ENCODE results near the gene CARD10. TPM values are rescaled to one million over a fixed set of nuclear protein-coding genes. Genes with fewer than 3 reads are reported as not detected.
A peak's percentile ranks its signal among the peaks of the same experiment; 100 is the strongest.

CARD10 gene
- total and polyA plus RNA-seq, 4 donors: 7.8 to 14.0 (median 8.4) TPM

DNA sequence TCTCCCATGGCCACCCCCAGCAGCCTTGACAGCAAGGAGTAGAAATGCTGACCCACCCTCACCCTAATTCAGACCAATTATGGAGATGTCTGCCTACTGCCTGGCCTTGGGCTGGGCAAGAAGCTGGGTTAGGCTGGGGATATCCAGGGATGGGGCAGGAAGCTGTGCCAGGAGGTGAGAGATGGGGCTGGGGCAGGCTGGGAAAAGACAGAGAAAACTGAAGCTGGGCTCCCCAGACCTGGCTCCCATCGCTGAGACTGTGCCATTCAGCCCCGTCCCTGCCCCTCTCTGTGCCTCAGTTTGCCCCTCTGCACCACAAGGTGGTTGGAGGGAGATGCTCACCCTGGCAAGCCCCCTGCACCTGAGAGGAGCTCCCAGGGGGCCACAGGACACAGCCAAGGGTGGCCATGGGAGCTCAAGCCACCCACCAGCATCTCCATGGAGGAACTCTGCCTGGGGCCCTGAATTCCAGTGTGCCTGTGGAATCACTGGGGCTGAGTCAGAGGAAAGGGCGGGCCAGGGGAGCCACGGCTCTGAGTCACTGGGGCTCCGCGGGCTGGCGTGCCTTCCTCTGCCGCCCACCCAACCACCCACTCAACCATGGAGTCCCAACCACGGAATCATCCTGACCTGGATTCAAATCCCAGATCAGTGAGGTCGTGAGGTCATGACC lies 6.0 kb upstream of the CARD10 start:
- Histone ChIP-seq H3K9me3 (ENCODE audit: control insufficient read depth in 4 of 4, low read length in 3 of 4) (no peaks in the 10 kb centered on the region), H3K27ac (ENCODE audit: low read depth in 1 of 2, low read length in 2 of 2) (no peak overlapping the region), H3K27me3 (ENCODE audit: control insufficient read depth in 4 of 4, insufficient read depth in 4 of 4, low read length in 3 of 4) (no peaks in the 10 kb centered on the region), H3K36me3 (ENCODE audit: control insufficient read depth in 4 of 4, insufficient read depth in 3 of 4, low read depth in 1 of 4, low read length in 3 of 4) (no peaks in the 10 kb centered on the region), H3K4me3 (ENCODE audit: low read depth in 1 of 3, low read length in 3 of 3) (no peak overlapping the region), H3K4me1 (ENCODE audit: control insufficient read depth in 4 of 4, insufficient read depth in 4 of 4, low read length in 3 of 4) (no peaks in the 10 kb centered on the region), H3K9ac (ENCODE audit: low read depth in 1 of 2, low read length in 2 of 2) (no peak overlapping the region)
- 74% methylated on average over 10 of the region's 10 CpGs for WGBS
- no peak for DNase-seq (ENCODE audit: low spot score)
- TF ChIP-seq RAD21 (IDR thresholded peaks at IDR 0.05) (no peak), YY1 (IDR thresholded peaks at IDR 0.05) (no peak), JUND (IDR thresholded peaks at IDR 0.05) (no peak), FOXA1 (IDR thresholded peaks at IDR 0.05) (no peak), RXRA (IDR thresholded peaks at IDR 0.05) (no peak), HNF4G (IDR thresholded peaks at IDR 0.05) (no peak)
- TF ChIP-seq, protein P1, sequence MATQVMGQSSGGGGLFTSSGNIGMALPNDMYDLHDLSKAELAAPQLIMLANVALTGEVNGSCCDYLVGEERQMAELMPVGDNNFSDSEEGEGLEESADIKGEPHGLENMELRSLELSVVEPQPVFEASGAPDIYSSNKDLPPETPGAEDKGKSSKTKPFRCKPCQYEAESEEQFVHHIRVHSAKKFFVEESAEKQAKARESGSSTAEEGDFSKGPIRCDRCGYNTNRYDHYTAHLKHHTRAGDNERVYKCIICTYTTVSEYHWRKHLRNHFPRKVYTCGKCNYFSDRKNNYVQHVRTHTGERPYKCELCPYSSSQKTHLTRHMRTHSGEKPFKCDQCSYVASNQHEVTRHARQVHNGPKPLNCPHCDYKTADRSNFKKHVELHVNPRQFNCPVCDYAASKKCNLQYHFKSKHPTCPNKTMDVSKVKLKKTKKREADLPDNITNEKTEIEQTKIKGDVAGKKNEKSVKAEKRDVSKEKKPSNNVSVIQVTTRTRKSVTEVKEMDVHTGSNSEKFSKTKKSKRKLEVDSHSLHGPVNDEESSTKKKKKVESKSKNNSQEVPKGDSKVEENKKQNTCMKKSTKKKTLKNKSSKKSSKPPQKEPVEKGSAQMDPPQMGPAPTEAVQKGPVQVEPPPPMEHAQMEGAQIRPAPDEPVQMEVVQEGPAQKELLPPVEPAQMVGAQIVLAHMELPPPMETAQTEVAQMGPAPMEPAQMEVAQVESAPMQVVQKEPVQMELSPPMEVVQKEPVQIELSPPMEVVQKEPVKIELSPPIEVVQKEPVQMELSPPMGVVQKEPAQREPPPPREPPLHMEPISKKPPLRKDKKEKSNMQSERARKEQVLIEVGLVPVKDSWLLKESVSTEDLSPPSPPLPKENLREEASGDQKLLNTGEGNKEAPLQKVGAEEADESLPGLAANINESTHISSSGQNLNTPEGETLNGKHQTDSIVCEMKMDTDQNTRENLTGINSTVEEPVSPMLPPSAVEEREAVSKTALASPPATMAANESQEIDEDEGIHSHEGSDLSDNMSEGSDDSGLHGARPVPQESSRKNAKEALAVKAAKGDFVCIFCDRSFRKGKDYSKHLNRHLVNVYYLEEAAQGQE (IDR thresholded peaks at IDR 0.05): no peak
- TF ChIP-seq, protein P2, sequence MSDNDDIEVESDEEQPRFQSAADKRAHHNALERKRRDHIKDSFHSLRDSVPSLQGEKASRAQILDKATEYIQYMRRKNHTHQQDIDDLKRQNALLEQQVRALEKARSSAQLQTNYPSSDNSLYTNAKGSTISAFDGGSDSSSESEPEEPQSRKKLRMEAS (IDR thresholded peaks at IDR 0.05): no peak

DNA sequence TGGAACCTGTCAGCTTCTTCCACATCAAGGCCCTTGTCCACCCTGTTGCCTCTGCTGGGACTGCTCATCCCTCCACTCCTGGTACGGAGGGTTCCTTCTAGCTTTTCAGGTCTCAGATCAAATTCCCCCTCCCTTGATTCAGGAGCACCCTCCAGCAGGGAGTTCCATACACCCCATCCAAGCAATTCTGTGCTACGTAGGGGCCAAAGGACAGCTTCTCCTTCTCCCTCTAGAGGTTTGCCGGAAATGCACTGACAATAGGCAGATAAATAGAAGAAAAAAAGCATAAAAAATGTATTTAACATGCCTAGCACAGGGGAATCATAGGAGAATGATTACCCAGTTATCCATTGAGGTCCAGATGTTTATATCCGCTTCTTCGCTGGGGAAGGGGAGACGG lies 3.3 kb upstream of the CARD10 start:
- Histone ChIP-seq H3K9ac (ENCODE audit: low read depth in 1 of 2, low read length in 2 of 2) (no peak overlapping the region), H3K9me3 (ENCODE audit: control insufficient read depth in 4 of 4, low read length in 3 of 4) (no peaks in the 10 kb centered on the region), H3K27me3 (ENCODE audit: control insufficient read depth in 4 of 4, insufficient read depth in 4 of 4, low read length in 3 of 4) (no peaks in the 10 kb centered on the region), H3K4me1 (ENCODE audit: control insufficient read depth in 4 of 4, insufficient read depth in 4 of 4, low read length in 3 of 4) (peaks cover 0 to 18% (median 9%) of the 10 kb centered on the region in 4 donors), H3K27ac (ENCODE audit: low read depth in 1 of 2, low read length in 2 of 2) (no peak overlapping the region), H3K36me3 (ENCODE audit: control insufficient read depth in 4 of 4, insufficient read depth in 3 of 4, low read depth in 1 of 4, low read length in 3 of 4) (no peaks in the 10 kb centered on the region), H3K4me3 (ENCODE audit: low read depth in 1 of 3, low read length in 3 of 3) (no peak overlapping the region)
- WGBS: 88% methylated on average over 6 of the region's 6 CpGs
- DNase-seq (ENCODE audit: low spot score): no peak
- TF ChIP-seq RAD21 (IDR thresholded peaks at IDR 0.05): no peak
- TF ChIP-seq, protein P3, sequence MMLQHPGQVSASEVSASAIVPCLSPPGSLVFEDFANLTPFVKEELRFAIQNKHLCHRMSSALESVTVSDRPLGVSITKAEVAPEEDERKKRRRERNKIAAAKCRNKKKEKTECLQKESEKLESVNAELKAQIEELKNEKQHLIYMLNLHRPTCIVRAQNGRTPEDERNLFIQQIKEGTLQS (IDR thresholded peaks at IDR 0.05): no peak
- TF ChIP-seq, protein P4, sequence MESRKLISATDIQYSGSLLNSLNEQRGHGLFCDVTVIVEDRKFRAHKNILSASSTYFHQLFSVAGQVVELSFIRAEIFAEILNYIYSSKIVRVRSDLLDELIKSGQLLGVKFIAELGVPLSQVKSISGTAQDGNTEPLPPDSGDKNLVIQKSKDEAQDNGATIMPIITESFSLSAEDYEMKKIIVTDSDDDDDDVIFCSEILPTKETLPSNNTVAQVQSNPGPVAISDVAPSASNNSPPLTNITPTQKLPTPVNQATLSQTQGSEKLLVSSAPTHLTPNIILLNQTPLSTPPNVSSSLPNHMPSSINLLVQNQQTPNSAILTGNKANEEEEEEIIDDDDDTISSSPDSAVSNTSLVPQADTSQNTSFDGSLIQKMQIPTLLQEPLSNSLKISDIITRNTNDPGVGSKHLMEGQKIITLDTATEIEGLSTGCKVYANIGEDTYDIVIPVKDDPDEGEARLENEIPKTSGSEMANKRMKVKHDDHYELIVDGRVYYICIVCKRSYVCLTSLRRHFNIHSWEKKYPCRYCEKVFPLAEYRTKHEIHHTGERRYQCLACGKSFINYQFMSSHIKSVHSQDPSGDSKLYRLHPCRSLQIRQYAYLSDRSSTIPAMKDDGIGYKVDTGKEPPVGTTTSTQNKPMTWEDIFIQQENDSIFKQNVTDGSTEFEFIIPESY (IDR thresholded peaks at IDR 0.05): no peak
- TF ChIP-seq EGR1 (IDR thresholded peaks at IDR 0.05; ENCODE audit: low read depth in 2 of 2): no peak

DNA sequence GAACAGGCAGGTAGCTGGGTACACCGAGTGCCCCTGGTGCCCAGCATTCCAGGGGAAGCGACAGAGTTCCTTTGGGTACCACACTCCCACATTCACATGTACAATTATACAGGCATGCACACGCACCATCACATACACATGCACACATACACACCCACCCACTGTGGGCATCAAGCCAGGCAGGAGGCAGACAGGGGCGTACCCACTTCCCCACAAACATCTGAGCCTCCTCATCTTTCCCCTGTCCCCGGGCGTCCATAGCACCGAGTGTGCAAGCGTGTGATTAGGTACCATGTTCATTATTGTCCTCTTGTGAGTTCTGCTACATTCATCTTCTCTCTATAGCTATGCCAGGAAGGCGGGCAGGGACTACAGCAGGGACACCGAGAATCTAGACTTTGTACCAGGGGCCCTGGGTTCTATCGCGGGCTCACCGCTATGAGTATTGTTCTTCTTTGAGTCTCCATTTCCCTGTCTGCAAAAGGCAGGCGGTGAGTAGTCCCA lies 2.1 kb upstream of the CARD10 start:
- Histone ChIP-seq H3K9me3 (ENCODE audit: control insufficient read depth in 4 of 4, low read length in 3 of 4) (no peaks in the 10 kb centered on the region), H3K4me3 (ENCODE audit: low read depth in 1 of 3, low read length in 3 of 3) (no peak overlapping the region), H3K36me3 (ENCODE audit: control insufficient read depth in 4 of 4, insufficient read depth in 3 of 4, low read depth in 1 of 4, low read length in 3 of 4) (no peaks in the 10 kb centered on the region), H3K27ac (ENCODE audit: low read depth in 1 of 2, low read length in 2 of 2) (no peak overlapping the region), H3K27me3 (ENCODE audit: control insufficient read depth in 4 of 4, insufficient read depth in 4 of 4, low read length in 3 of 4) (no peaks in the 10 kb centered on the region), H3K4me1 (ENCODE audit: control insufficient read depth in 4 of 4, insufficient read depth in 4 of 4, low read length in 3 of 4) (peaks cover 0 to 18% (median 9%) of the 10 kb centered on the region in 4 donors), H3K9ac (ENCODE audit: low read depth in 1 of 2, low read length in 2 of 2) (no peak overlapping the region)
- DNase-seq (ENCODE audit: low spot score): no peak
- 67% methylated on average over 14 of the region's 14 CpGs for WGBS
- TF ChIP-seq EGR1 (IDR thresholded peaks at IDR 0.05; ENCODE audit: low read depth in 2 of 2) (no peak), RXRA (IDR thresholded peaks at IDR 0.05) (no peak), FOXA2 (IDR thresholded peaks at IDR 0.05) (no peak), HNF4A (conservative IDR thresholded peaks at IDR 0.05) (peak in 1 of 2 donors; percentile 4), YY1 (IDR thresholded peaks at IDR 0.05) (no peak)

Measured in liver (tissue), 9 donors.